HG03442 (cell line): ENCODE data around the gene C20orf144.

Source experiments
- ATAC-seq: cut with Tn5 transposase; IDR thresholded peaks from one replicate; pipeline ENCODE4 v1.9.1; 2021; ENCODE audit warnings: mild to moderate bottlenecking, moderate library complexity; ENCODE audit not compliant: unreplicated experiment

Gene C20orf144

DNA sequence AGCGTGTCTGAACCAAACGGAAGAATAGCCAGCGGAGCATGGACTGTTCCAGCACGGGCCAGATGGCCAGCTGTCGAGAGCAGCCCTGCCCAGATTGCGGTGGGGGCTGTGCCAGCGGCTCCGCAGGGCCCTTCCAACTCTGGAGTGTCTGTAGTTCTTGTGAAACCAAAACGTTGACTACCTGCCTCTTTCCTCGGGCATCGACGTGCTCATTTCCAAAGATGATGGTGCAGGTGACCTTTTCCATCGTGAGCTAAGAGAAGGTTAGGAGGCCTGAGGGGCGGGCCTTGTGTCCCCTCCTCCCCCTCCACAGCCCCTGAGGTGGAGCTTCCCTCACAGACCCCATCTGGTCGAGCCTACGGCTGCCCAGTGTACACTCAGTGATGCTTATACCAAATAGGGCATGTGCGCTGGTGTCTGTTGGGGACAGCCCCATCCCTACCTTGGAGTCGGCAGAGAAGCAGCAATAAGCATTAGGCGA, 12.9 kb upstream of the C20orf144 start:
- ATAC-seq = no peak

DNA sequence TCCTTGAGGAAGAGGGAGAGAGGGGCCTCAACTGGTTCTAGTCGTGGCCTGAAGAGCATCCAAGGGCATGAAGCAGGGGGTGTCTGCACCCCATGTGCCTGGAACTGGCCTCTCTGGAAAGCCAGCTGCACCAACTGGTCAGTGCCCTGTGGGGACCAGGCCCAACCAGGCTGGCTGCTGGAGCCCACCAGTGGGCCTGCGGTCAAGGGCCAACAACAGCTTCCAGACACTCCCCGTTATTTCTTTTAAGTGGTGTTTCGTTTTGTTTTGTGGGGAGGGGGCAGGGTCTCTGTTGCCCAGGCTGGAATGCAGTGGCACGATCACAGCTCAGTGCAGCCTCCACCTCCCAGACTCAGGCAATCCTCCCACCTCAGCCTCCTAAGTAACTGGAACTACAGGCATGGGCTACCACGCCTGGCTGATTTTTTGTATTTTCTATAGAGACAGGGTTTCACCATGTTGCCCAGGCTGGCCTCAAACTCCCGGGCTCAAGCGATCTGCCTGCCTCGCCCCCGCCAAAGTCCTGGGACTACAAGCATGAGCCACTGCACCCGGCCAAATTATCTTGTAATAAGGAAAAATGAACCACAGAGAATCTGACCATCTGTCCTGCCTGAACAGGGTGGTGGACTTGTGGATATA, 11.9 kb upstream of the C20orf144 start:
- ATAC-seq = no peak

DNA sequence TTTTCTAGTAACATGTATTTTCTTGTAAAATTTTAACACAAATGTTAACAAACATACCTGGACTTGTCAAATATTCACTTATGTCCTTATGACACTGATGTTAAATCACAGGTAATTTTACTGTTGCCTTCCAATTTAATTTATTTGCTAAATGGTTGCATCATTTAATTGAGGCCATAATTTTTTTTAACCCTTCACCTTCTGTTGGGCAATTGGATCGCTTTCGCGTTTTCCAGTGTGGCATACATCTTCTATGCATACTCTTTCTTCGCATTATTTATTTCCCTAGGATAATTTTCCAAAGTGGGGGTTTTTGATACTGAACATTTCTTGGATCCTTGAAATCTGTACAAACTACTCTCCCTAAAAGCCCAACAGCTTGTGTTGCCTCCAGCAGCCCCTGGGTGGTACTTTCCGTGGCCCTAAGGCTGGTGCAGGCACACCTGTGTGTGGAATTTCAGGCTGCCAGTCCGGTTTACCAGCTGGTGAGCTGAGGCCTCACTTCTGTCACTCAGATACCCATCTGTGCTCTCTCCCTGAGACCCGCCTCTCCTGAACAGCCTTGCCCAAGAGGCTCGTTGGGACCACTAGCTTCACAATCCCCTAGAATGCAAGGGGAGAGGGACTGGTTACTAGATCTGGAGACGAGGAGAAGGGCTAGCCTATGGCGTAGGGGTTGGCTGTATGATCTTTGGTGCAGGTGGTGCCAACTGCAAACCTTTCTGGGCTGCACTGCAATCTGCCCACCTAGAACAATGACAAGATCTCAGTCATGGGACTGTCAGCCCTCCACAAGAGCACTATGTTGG, 11.2 kb upstream of the C20orf144 start:
- no peak for ATAC-seq

DNA sequence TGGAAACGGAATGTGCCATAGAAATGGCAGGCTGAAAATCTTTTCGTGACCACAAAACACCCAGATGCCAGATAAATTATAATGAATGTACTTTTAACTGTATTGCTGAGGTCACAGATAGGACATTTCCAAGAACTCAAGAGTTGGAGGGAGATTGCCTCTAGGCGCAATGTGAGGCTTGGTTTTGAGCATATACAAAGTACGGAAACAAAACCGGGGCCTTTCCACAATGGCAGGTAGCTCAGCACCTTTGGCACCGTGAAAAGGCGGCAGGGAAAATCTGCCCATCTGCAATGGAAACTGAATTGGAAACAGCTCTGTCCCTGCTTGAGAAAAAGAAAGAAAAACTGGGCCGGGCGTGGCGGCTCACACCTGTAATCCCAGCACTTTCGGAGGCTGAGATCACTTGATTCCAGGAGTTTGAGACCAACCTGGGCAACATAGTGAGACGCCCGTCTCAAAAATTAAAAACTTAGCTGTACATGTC, 10.5 kb upstream of the C20orf144 start:
- no peak for ATAC-seq

DNA sequence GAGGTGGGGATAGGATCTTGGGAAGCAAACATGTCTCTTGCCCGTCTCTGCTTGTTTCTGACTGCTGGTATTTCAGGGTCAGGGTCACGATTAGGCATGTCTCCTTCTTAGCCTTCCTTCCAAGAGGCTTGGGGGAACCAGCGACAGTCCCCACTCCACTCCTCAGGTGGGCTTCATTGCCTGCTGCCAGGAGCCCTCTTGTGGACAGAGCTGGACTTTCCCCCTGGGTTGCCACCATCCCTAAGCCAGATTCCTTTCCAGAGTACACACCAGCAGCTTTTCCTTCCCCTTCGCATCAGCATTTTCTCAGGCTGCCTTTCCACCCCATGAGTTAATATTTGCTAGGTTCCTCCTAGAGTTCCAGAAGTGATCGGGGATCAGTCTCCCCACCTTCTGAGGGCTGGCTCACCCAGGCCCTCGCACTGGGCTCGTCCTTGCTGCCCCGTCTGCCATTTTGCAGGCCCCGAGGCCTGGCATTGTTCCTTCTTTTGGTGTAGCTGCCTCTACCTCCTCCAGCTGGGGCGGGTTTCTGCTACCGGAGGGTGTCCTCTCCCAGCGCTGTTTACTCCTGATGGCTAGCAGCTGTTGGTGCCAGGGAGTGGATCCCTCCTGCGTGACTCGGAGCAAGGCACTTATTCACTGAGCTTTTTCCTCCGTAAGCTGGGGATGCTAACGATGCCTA, 8.8 kb upstream of the C20orf144 start:
- ATAC-seq = no peak

GRCh38 chr20:33653900-33654596, 8.1 kb upstream of the C20orf144 start:
- ATAC-seq = no peak

DNA sequence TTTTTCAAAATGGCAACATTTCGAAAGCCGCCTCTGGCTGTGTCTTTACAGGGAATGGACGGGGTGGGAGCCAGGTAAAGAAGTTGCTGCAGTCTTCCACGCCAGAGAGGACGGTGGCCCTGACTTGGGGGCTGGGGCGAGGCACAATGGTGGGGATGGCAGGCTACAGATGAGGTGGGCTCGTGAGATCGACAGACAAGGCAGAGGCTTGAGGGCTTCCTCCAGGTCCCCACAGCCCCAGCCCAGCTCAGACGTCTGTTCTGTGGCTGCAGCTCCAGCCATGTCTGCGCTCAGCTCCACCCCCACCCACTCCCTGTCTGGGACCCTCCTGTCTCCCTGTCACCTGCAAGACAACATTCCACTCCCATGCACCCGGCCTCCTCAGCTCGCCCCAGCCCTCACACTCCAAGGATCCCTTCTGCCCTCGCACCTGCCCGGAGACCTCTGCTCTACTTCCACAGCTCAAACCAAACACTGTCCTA, 7.4 kb upstream of the C20orf144 start:
- no peak for ATAC-seq

DNA sequence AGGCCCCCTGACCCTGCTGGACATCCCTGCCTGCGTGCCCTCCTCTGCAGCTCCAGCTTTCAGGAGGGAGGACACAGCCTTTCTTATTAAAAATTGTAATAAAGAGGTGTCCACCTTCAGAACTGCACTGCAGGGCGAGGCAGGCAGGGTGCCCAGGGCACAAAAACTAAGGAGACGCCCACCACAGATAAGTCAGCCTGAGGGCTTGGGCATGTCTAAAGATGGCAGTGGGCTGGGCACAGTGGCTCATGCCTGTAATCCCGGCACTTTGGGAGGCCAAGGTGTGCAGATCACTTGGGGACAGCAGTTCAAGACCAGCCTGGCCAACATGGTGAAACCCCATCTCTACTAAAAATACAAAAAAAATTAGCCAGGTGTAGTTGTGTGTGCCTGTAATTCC, 7.0 kb upstream of the C20orf144 start:
- no peak for ATAC-seq

DNA sequence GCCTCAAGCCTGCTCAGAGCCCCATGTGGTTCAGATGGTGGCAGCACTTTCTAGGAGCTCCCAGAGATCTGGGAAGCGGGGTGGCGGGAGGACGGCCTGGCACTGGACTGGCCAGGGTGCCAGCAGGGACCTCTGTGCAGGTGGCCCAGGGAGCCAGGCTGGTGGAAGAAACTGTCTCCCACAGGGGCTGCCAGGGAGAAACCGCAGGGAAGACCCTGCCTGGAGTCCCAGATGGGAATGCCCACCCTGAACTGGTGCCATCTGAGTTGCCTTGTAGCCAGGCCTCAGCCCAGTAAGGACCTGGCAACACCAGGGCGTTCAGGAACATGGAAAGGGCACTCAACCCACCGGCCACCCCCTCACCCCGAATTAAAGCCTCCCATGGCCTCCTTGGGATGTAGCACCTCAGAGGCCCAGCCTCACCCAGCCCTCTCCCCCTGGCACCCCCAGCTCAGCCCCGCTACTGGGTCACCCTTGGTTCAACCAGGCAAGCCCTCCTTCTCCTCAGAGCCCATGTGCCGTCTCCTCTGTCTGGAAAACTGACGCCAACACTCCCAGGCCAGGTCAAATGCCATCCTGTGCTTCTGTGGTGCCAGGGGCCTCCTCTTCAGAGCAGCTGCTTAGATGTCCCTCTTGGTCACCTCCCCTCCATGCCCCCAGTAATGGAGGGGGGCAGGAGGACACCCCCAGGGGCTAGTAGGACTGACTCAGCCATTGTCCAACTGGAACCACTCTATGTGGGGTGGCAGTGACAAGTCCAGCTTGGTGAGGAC, 5.9 kb upstream of the C20orf144 start:
- no peak for ATAC-seq

- no peak for ATAC-seq
Measured at GRCh38 chr20:33656783-33657703, 5.1 kb upstream of the C20orf144 start.

- ATAC-seq = no peak
Measured at GRCh38 chr20:33657704-33658095, 4.4 kb upstream of the C20orf144 start.

DNA sequence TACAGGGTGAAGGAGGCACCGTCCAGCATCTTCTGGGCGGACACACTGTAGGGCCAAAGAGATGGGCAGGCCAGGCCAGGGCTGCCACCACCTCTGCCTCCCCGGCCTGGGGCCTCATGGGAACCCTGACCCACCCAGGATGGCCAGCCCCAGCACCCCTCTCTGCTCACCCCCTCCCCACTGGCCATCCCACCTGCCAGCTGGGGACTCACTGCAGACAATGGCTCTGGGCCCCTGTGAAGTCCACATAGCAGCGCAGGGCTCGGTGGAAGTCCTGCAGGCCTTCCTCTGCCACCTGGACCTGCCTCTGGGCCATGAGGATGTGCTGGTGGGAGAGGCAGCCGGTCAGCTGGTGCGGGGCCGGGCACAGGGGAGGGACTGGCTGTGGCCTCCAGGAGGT, 3.6 kb upstream of the C20orf144 start:
- no peak for ATAC-seq

DNA sequence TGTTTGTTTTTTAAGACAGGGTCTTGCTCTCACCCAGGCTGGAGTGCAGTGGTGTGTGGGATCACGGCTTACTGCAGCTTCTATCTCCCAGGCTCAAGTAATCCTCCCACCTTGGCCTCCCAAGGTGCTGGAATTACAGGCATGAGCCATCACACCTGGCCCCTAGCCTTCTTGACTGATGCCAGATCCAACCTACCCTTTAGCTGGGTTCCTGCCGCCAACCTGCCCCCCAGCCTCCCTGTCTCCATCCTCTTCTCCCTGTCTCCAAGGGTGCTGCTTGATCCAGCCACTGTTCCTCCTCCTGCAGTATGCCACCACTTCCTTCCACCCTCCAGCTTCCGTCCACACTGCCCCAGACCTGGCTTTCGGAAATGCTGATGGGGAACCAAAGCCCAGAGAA, 3.2 kb upstream of the C20orf144 start:
- ATAC-seq = no peak

- no peak for ATAC-seq
Measured at GRCh38 chr20:33659341-33660034, 2.6 kb upstream of the C20orf144 start.

- no peak for ATAC-seq
Measured at GRCh38 chr20:33660035-33660684, 2.0 kb upstream of the C20orf144 start.

DNA sequence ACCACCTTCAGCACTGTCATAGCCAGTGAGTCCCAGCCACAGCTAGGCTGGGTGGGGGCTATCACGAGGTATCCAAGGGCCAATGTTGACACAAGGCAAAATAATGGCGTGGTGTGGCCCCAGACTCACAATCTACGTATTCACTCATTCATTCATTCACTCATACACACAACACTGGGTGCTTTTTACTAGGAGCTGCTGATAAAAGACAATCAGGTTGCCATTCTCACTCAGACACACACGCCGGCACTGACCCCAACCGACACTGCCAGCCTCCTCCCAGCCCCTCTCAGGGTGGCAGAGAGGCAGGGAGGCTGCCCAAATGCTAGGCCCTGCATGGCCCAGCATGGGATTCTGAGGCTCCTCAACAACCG, 1.5 kb upstream of the C20orf144 start:
- ATAC-seq = no peak

DNA sequence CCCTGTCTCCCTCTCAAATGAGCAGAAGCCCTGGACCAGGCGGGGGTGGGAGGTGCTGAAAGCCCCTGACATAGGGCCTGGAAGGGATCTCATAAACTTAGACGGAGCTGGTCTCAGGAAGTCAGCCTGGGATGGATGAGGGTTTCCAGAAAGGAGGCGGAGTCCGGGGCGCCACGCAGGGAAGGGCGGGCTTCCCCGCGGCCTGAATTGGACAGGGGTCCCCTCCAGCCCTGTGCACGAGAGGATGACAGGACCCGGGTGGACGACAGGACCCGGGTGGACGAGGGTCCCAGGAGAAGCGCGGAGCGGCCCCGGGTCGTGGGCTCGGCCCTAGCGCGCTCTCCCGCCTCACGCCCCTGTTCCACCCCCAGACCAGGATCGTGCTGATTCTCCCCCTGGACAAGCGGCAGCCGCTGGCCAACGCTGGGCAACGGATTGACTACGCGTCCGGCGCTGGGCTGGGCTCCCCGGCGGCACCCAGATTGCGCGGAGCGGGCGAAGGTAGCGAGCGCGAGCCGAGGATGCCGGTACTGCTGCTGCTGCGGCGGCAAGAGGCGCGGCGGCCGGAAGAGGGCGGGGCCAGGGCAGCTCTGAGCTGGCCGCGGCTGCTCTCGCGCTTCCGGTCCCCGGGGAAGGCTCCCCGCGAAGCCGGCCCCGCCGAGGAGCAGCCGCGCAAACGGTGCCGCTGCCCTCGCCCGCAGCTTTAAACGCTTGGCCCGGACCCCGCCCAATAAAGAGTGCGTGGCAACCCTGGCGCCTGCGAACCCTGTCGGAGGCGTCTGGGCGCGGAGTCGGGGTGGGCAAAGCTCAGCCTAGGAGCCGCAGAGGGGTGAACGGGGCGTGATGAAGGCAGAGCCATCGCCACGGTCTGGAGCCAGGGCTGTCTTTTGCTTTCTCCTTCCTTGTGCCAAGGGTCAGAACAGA, 1.3 kb downstream of the C20orf144 start:
- ATAC-seq = peak; percentile 31
